Stimulated activated CD4-positive, alpha-beta T cell treated with anti-CD3 and anti-CD28 coated beads, Interleukin-2, amount 100 ng/mL, for 4 hours (primary cell): ENCODE results near the gene PTPN11.
"Not testable (repeated sequence)": the region's sequence is repeated elsewhere in the genome, so short reads cannot be mapped to it uniquely, and the experiment has no call there.

ENCODE experiments used
- DNase-seq: peaks from one replicate; pipeline ENCODE4 v3.0.0-alpha.2; 2020; ENCODE audit warnings: low read depth

PTPN11 gene

DNA sequence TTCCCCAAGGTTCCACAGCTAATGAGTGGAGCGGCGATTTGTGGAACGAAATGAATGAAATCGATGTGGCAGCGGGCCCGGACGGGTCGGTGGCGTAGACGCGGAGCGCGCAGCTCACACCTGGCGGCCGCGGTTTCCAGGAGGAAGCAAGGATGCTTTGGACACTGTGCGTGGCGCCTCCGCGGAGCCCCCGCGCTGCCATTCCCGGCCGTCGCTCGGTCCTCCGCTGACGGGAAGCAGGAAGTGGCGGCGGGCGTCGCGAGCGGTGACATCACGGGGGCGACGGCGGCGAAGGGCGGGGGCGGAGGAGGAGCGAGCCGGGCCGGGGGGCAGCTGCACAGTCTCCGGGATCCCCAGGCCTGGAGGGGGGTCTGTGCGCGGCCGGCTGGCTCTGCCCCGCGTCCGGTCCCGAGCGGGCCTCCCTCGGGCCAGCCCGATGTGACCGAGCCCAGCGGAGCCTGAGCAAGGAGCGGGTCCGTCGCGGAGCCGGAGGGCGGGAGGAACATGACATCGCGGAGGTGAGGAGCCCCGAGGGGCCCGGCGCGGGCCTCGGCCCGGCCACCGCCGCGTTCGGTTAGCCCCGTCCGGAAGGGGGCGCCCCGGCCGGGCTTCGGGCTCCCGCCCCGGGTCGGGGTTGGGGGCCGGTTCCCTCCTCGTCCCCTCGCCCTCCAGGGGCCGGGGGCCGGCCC is at the start of gene PTPN11:
Gene PTPN11 (plus strand): TSS at position 340 of the 689 bp plus-strand sequence. CDS start 165 bp downstream, at position 505.
- DNase-seq = peak; percentile 84

DNA sequence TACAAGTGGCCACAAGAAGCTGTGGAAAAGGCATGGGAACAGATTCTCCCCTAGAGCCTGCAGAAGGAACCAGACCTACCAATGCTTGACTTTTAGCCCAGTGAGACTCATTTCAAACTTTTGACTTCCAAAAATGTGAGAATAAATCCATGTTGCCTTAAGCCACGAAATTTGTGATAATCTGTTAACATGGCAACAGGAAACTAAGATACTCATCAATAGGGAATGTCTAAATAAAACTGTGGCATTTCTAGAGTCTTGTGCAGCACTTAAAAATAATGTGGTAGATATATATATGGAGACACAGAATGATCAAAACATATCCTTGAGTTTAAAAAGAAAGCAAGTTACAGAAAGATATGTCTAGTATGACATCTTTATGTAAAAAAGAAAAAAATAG is 48.5 kb upstream of the PTPN11 start:
- no peak for DNase-seq

DNA sequence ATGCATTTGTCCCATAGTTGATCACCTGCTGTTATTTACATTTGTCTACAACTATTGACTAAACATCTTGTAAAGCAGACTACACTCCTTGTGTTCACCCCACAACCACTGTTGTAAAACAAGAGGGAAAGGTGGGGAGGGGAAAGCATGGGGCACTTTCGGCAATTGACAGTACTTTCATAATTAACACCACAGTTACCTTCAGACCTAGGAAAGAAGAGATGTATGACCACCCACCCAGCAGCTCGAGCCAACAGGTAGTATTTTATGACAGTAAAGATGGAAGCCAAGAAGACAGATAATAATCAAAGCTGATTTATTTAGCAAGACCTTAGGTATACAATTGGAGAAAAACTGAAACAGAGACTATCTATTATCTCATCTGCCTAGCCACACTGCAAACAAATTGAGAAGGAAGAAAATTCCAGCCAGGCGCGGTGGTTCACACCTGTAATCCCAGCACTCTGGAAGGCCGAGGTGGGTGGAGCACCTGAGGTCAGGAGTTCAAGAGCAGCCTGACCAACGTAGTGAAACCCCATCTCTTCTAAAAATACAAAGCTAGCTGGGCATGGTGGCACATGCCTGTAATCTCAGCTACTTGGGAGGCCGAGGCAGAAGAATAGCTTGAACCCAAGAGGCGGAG is 47.8 kb upstream of the PTPN11 start:
- DNase-seq = no peak

DNA sequence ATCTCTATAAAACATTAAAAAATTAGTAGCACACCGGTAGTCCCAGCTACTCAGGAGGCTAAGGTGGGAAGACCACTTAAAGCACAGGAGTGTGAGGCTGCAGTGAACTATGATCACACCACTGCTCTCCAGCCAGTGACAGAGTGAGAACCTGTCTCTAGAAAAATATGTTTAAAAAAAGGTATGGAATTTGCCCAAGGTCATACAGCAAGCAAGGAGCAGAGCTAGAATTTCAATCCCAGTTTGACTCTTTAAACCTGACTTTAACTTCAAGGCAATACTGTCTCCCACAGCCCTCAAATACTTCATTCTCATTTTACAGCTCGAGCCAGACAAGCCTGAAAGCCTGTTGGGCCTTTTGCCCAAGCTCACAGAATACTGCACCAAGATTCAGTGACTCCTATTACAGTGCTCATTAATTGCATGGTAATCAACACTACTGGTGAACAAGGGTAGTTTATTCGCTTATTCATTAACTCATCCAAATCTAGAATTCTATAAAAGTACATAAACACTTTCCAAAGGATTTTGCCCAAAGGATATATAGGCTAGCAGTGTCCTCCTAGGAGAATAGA is 44.5 kb upstream of the PTPN11 start:
- no peak for DNase-seq

- DNase-seq = no peak
These were observed 43.6 kb upstream of the PTPN11 start for GRCh38 chr12:112375105-112375504.

DNA sequence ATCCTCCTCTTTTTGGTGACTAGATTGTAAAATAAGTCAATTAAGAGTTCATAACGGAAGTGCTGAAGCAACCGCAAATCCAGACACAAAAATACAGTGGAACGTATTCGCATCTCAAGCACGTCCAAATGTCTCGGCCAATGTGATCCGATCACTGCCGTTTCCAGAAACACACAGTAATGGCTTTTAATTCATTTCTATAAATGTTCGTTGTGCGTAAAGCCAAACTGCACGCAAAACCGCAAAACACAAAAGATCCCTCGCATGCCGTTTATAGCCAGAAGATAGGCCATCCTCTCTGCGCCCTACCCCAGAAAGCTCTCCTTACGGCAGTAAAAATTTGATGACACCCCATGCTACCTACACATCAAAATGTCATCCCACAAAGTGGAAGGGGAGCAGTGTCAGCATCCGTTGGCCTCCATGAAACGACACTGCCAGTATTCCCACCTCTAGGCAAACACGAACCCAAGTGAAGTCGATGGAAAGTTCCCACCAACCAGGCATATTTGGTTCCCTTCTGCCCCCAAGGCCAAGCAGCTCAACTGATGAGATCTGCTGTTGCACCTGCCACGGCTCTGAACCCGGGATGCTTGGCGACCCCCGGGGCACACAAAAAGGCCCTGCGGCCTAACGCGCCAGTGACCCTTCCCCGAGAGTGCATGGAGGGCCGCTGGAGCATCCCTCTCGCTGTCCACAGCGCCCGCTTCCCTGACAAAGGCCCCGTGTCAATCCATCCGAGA is 37.9 kb upstream of the PTPN11 start:
- DNase-seq = no peak

DNA sequence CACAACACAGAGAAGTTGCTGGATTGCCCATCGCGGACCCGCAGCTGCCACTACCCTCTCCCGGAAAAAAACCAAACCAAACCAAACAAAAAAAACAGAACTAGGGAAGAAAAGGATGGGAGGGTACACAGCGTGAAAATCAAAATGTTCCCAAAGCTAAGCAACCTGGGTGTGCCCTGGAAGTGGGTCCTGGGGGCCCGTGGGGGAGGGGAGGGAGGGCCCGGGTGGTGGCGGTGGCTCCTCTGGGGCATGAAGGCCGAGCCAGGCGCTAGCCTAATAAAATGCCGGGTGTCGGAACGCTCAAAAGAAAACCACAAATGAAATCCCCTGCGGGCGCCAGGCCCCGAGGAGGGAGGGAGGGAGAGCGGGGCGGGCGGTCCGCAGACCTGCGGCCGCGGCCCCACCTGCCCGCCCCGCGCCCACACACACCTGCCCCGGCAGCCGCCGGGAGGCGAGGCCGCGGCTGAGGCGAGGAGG is 37.3 kb upstream of the PTPN11 start:
- DNase-seq = no peak

- peak; percentile 88 for DNase-seq
These were observed 36.6 kb upstream of the PTPN11 start, which contains the start of gene HECTD4 for GRCh38 chr12:112381883-112382796. TSS of gene HECTD4 (minus strand) at chr12:112382431. CDS start at chr12:112382128, 303 bp downstream.

GRCh38 chr12:112382866-112383265 is 35.9 kb upstream of the PTPN11 start:
- DNase-seq = no peak

- no peak for DNase-seq
These were observed 32.0 kb upstream of the PTPN11 start for GRCh38 chr12:112386726-112387125.

DNA sequence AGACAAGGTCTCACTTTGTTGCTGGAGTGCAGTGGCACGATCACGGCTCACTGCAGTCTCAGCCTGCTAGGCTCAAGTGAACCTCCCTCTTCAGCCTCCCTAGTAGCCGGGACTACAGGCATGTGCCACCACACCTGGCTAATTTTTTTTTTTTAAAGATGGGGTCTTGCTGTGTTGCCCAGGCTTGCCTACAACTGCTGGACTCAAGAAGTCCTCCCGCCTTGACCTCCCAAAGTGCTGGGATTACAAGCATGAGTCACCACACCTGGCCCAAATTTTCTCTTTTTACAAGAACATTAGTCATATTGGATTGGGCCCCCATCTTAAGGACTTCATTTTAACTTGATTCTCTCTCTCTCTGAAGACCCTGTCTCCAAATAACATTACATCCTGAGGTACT is 29.5 kb upstream of the PTPN11 start:
- no peak for DNase-seq

GRCh38 chr12:112389922-112390654 is 28.7 kb upstream of the PTPN11 start:
- not testable (repeated sequence) for DNase-seq

- DNase-seq = no peak
These were observed 25.4 kb upstream of the PTPN11 start for GRCh38 chr12:112393328-112393727.

DNA sequence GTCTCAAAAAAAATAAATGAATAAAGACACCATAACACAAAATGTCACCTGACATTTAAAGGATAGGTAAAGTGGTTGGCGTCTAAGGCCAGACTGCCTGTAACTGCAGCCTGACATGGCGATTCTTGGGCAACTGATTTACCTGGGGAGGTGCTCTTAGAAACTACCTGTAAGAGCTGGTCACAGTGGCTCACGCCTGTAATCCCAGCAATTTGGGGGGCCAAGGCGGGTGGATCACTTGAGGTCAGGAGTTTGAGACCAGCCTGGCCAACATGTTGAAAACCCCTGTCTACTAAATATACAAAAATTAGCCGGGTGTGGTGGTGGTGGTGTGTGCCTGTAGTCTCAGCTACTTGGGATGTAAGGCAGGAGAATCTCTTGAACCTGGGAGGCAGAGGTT is 17.7 kb upstream of the PTPN11 start:
- DNase-seq = no peak

- DNase-seq = no peak
These were observed 16.7 kb upstream of the PTPN11 start for GRCh38 chr12:112401903-112402498.

DNA sequence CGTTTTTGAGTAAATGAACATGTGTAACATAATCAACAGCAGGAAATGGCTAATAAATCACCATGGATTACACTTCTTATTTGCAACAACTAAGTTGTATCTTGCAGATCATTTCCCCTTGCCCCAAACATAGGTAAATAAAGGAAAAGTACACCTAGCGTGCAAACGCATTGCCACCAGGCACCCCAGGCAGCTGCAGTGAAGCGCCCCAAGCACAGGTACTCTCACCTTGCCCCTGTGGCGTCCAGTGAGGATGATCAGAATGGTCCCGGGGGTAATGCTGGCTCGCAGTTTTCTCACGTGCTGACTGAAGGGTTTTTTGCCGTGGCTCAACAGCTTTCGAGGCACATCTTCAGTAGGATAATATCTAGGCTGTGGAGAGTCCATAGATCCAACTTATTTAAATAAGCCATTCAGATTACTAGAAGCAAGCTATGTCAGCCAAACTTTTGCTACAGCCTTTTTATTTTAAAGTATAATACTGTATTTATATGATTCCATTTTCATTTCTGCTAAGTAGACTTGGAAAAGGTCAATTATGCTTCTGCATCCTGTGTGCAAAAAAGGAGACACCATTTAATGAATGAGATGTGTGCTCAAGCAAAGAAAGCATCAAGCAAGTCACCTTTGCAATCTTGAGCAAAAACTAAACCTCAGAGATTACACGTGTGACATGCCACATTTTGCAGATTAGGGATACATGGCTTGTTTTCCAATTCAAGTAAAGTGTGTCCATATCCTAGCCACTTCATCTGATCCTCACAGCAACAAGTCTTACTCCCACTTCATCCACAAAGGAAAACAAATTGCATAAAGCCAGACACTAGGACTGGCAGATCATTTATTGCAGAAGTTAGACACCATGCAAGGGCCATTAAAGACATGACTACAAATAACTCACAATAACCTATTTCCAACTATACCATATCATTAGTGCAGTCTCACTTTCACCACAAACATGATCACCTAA is 11.9 kb upstream of the PTPN11 start:
- DNase-seq = no peak

DNA sequence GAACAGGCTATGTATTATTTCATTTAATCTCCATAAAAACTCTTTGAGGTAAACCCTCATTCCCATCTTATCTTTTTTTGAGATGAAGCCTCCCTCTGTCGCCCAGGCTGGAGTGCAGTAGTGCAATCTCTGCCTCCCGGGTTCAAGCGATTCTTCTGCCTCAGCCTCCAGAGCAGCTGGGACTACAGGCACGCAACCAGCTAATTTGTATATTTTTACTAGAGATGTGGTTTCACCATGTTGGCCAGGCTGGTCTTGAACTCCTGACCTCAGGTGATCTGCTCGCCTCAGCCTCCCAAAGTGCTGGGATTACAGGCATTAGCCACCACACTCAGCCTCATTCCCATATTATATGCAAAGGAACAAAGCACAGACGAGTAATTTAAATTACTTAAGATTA is 11.1 kb upstream of the PTPN11 start:
- DNase-seq = not testable (repeated sequence)

GRCh38 chr12:112408621-112409020 is 10.1 kb upstream of the PTPN11 start:
- peak; percentile 13 for DNase-seq
